ENCODE results near the gene MAP3K6. TPM values are rescaled to one million over a fixed set of nuclear protein-coding genes. Genes with fewer than 3 reads are reported as not detected.
"Not testable (repeated sequence)": the region's sequence is repeated elsewhere in the genome, so short reads cannot be mapped to it uniquely, and the experiment has no call there.

MAP3K6 gene
- total and polyA plus RNA-seq, 2 donors (not counting 3 experiments of a cell fraction or from before 2014, with no cell fraction given) = 9.9 to 12.4 TPM

DNA sequence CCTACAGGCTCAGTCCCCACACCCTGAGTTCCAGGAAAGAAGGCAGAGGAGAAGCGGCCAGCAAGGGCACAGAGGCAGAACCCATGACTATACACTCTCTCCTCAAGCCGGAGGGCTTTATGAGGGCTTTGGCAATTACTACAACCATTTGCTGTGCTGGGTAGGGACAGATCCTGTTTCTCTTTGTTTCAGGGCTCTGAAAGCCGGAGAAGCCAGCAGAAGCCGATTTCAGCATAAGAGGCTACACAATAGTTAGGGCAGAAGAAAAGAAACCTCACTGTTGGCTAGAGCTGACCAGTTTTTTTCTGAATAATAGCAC, 39.6 kb upstream of the MAP3K6 start:
- Histone ChIP-seq H3K4me1 (ENCODE audit: control insufficient read depth, extremely low read depth, insufficient read depth, low read length) (peaks cover 4% of the 10 kb centered on the region), H3K36me3 (ENCODE audit: control insufficient read depth in 2 of 2, extremely low read depth in 1 of 2, insufficient read depth in 2 of 2, low read length in 2 of 2) (peaks cover 21 to 42% of the 10 kb centered on the region in 2 experiments), H3K4me3 (replicated peaks in 1 of 3; ENCODE audit: insufficient read depth in 1 of 3, low read depth in 1 of 3, low read length in 3 of 3) (no peak overlapping the region), H3K9me3 (replicated peaks; ENCODE audit: control insufficient read depth, insufficient read depth, low read length) (no peaks in the 10 kb centered on the region), H3K4me2 (ENCODE audit: insufficient read depth, low read length) (no peak overlapping the region), H3K27ac (ENCODE audit: insufficient read depth, low read depth, low read length) (no peak overlapping the region), H3K9ac (replicated peaks; ENCODE audit: extremely low read depth, insufficient read depth, low read length) (no peak overlapping the region), H3K27me3 (ENCODE audit: control insufficient read depth in 2 of 2, insufficient read depth in 2 of 2, low read length in 2 of 2) (no peaks in the 10 kb centered on the region), H3K79me2 (ENCODE audit: control insufficient read depth, insufficient read depth, low read length) (no peaks in the 10 kb centered on the region), H2AFZ (ENCODE audit: low read depth, low read length) (no peak overlapping the region), H4K20me1 (replicated peaks; ENCODE audit: control insufficient read depth, extremely low read depth, insufficient read depth, low read length) (no peaks in the 10 kb centered on the region), H3K9me1 (replicated peaks; ENCODE audit: control insufficient read depth, extremely low read depth, insufficient read depth, low read length) (no peaks in the 10 kb centered on the region)
- FAIRE-seq (no peak), DNase-seq (ENCODE audit: low read depth, low spot score) (no peak)
- intact Hi-C loops (cut with micrococcal nuclease) (no loop called here), dilution Hi-C loops (cut with MboI; ENCODE audit: extremely low pct_ligation_motif_present, low sequenced_read_pairs) (loop anchor here (25.0 kb wide), 1 partner anchor 181 kb away; no protein-coding TSS in a partner anchor)
- ChIA-PET POLR2A (no interaction called here), CTCF (interaction anchor here (0.6 kb wide), 1 partner anchor 889 kb away, joined by 5 read pairs; no protein-coding TSS in a partner anchor)
- TF ChIP-seq EZH2 (IDR thresholded peaks at IDR 0.05; ENCODE audit: borderline replicate concordance, low read depth, low read length, severe bottlenecking) = no peak
- TF ChIP-seq, protein P1, sequence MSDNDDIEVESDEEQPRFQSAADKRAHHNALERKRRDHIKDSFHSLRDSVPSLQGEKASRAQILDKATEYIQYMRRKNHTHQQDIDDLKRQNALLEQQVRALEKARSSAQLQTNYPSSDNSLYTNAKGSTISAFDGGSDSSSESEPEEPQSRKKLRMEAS (IDR thresholded peaks at IDR 0.05; ENCODE audit: insufficient read depth, insufficient read length) = no peak
- no peak for TF ChIP-seq GATA2 (IDR thresholded peaks at IDR 0.05; ENCODE audit: insufficient read depth, insufficient read length, low read depth, low read length)
- no peak for TF ChIP-seq POLR2A (IDR thresholded peaks at IDR 0.05; ENCODE audit: low read depth, low read length)
- no peak for TF ChIP-seq JUN (IDR thresholded peaks at IDR 0.05; ENCODE audit: borderline replicate concordance, insufficient read depth, insufficient read length, low read depth)
- no TSS peak for BruUV-seq (replicated peaks)

DNA sequence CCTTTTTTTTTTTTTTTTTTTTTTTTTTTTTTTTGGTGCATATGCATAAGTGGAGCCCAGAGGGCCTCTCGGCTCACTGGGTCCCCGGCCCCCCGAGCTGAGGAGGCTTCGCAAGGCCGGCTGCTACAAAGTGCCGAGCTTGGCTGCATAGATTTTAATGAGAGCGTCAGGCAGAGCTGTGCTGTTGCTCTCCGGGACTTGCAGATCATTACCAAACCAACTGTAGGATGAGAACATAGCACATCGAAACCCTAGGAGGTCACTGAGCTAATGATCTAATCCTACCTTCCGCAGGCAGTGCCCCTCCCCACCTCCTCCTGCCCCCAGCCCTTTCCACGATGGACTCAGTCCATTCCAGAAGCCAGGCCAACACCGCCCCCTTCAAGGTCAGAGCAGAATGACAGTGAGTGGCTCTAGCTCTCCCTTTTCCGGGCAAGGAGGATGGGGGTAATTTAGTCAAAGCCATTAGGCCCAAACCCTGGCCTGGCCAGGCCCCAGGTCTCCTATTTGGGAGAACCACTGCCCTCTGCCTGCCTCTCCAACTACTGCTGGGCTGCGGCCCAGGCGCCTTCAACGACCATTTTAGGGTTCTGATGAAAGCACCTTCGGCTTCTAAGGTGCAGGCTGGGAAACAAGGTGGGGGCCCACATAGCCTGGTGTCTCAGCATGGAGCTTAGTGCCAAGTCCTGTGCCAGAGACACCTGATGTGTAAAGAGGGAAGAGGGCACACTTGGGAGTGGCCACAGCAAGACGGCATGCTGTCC, 39.0 kb upstream of the MAP3K6 start:
- FAIRE-seq = peak; percentile 31
- intact Hi-C loops (cut with micrococcal nuclease); H3K4me3 ChIP-seq (replicated peaks in 1 of 3; ENCODE audit: insufficient read depth in 1 of 3, low read depth in 1 of 3, low read length in 3 of 3); H3K4me2 ChIP-seq (ENCODE audit: insufficient read depth, low read length); BruUV-seq (replicated peaks); DNase-seq (ENCODE audit: low read depth, low spot score); H2AFZ ChIP-seq (ENCODE audit: low read depth, low read length); H3K79me2 ChIP-seq (ENCODE audit: control insufficient read depth, insufficient read depth, low read length); H3K9me3 ChIP-seq (replicated peaks; ENCODE audit: control insufficient read depth, insufficient read depth, low read length); H3K27ac ChIP-seq (ENCODE audit: insufficient read depth, low read depth, low read length); H3K9me1 ChIP-seq (replicated peaks; ENCODE audit: control insufficient read depth, extremely low read depth, insufficient read depth, low read length); H3K27me3 ChIP-seq (ENCODE audit: control insufficient read depth in 2 of 2, insufficient read depth in 2 of 2, low read length in 2 of 2); H4K20me1 ChIP-seq (replicated peaks; ENCODE audit: control insufficient read depth, extremely low read depth, insufficient read depth, low read length); H3K9ac ChIP-seq (replicated peaks; ENCODE audit: extremely low read depth, insufficient read depth, low read length); H3K4me1 ChIP-seq (ENCODE audit: control insufficient read depth, extremely low read depth, insufficient read depth, low read length); POLR2A ChIA-PET: not testable (repeated sequence)
- H3K36me3 ChIP-seq (ENCODE audit: control insufficient read depth in 2 of 2, extremely low read depth in 1 of 2, insufficient read depth in 2 of 2, low read length in 2 of 2) = peaks cover 16 to 36% of the 10 kb centered on the region in 2 experiments
- CTCF ChIA-PET = interaction anchor here (0.6 to 0.9 kb wide), 2 partner anchors 264 to 889 kb away, joined by 3 to 5 read pairs; no protein-coding TSS in a partner anchor
- dilution Hi-C loops (cut with MboI; ENCODE audit: extremely low pct_ligation_motif_present, low sequenced_read_pairs) = loop anchor here (25.0 kb wide), 1 partner anchor 182 kb away; no protein-coding TSS in a partner anchor

Data from endothelial cell of umbilical vein (primary cell).